GM18498 (cell line): ENCODE data around the gene GPR137B.

Experiments used
- ATAC-seq: cut with Tn5 transposase; IDR thresholded peaks from one replicate; pipeline ENCODE4 v1.9.1; 2021; ENCODE audit warnings: mild to moderate bottlenecking, moderate library complexity; ENCODE audit not compliant: unreplicated experiment

Gene GPR137B

DNA sequence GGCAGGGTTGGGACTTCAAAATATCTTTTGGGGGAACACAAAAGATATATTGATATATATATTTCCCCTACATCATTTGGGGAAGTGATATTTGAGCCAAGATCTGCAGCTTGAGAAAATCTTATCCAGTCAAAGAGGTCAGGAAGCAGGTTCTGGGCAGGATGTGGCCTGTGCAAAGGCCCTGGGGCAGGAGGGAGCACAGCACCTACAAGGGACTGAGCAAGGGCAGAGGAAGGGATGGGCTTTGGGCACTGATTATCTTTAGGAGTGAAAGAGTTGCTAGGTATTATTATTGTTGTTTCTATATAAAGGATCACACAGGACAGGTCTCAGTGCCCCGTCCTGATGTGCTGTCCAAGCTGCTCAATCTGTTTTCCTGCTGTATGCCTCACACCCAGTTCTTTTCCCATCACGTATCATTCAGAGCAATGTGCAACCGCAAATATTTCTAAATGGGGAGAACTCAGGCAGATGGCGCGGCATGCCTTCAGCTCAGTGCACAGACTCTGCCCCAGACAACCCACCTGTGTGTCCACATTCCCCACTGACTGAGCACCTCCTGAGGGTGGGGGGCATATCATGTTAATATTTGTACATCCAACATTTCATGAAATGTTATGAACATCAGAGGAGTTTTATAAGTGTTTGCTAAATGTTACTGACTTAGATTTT lies 28.1 kb upstream of the GPR137B start:
- no peak for ATAC-seq

GRCh38 chr1:236117710-236118109 lies 24.6 kb upstream of the GPR137B start:
- no peak for ATAC-seq

GRCh38 chr1:236119943-236120484 lies 22.3 kb upstream of the GPR137B start:
- ATAC-seq, result no peak

- ATAC-seq, result peak; percentile 61
These were observed 21.6 kb upstream of the GPR137B start for GRCh38 chr1:236120721-236121153.

DNA sequence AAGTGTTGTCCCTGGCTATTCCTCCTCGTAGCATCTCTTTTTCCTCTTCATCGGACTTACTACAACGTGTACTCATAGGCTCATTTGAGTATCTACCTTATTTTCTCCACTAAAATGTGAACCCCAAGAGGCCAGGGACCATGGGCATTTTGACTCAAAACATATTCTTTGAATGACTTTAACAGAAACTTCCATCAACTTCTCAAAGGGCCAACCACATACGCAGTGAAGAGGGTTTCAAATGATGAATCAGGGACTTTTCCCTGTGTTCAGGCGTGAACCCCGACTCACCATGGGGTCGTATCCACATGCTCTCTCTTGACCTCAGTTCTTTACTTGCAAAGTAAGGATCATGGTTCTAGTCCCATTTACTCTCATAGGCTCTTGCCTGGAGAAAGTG lies 20.2 kb upstream of the GPR137B start:
- no peak for ATAC-seq

- ATAC-seq, result no peak
These were observed 18.8 kb upstream of the GPR137B start for GRCh38 chr1:236123563-236123962.

DNA sequence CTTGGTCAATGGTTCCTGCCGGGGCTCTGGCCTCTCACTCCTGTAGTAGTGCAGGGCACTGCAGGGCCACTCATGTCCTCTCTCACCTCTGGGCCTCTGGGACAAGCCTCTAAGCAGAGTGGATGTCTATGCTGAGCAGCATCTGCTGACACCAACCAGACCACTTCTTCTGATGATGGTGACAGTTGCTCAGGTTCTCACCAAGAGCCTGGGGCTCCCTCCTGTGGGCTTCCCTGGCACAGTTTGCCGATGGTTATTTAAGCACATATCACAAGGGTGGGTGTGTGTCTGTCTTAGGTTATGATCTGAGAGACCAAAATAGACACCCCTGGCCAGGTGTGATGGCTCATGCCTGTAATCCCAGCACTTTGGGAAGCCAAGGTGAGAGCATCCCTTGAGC lies 17.4 kb upstream of the GPR137B start:
- ATAC-seq, result no peak

DNA sequence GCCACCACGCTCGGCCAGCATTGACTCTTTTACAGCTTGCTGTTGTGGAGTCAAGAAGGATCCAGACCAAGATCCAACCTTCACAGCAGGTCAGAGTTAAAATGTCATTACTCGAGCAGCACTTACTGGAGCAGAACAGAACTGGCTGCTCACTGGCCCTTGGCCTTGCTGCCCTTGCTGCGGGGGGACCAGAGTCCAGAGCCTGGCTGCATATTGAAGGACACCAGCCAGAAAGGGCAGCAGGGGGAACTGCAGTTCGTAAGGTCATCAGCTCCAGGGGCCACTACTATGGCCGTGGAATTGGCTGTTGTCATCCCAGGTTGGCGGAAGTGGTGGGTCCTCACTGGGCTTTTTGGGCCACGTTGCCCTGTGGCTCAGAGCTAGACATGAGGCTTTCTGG lies 15.3 kb upstream of the GPR137B start:
- no peak for ATAC-seq

DNA sequence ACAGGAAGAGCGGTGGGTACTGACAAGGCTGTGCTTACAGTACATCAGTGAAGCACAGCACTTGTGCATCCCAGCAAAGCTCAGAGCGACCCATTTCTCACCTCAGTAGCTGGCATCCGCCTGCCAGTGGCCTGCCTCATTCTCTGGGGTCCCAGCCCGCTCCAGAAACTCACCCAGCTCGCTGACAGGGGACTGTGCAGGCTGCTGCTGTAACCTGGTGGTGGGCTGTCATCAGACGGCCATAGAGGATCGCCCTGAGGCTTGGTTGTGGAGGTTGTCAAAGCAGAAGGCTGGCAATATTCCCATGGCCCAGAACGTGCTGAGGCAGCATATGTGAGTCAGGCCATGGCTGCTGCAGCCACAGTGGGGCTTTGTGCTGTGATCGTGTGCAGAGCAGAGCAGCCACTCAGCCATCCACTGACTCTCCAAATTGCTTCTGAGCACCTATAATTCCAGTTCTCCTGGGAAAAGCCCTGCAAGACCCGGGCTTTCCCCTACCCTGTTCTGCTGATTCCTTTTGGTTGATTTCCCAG lies 13.6 kb upstream of the GPR137B start:
- no peak for ATAC-seq

GRCh38 chr1:236129306-236129705 lies 13.0 kb upstream of the GPR137B start:
- ATAC-seq, result no peak

DNA sequence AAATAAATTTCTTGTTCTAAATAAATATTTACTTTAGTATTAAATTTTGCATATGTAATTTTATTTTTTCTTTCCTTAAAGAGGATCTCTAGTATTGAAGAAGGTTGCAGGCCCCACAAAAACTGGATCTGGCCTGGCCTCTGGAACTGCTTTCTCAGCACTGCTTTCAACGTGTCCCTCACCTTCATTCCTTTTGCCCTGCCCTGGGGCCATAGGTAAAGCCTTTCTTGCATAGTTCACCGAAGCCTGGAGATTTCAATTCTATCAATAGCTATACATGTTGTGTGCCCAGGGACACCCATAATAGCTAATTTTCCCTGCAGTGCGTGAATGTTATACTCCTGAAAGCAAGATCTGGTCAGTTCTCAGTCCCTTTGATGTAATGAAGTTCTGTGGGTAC lies 12.0 kb upstream of the GPR137B start:
- ATAC-seq, result no peak

GRCh38 chr1:236131916-236132315 lies 10.4 kb upstream of the GPR137B start:
- no peak for ATAC-seq

- ATAC-seq, result no peak
These were observed 9.8 kb upstream of the GPR137B start for GRCh38 chr1:236132420-236133046.

- no peak for ATAC-seq
These were observed 9.0 kb upstream of the GPR137B start for GRCh38 chr1:236133339-236133738.

DNA sequence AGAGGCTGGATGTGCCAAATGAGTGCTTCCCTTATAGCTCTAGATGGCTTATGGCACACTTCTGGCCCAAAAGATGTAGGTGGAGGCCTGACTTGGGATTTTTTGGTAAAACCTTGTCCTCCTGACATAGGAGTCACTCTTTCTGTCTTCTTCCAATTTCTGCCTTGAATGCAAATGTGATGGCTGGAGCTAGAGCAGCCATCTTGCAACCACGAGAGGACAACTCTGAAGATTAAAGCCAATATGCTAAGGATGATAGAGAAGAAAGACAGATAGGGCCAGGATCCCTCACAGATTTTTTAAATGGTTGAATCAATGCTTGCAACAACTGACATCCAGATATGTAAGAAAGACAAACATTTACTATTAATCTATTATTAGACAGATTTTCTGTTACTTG lies 8.5 kb upstream of the GPR137B start:
- ATAC-seq, result no peak

DNA sequence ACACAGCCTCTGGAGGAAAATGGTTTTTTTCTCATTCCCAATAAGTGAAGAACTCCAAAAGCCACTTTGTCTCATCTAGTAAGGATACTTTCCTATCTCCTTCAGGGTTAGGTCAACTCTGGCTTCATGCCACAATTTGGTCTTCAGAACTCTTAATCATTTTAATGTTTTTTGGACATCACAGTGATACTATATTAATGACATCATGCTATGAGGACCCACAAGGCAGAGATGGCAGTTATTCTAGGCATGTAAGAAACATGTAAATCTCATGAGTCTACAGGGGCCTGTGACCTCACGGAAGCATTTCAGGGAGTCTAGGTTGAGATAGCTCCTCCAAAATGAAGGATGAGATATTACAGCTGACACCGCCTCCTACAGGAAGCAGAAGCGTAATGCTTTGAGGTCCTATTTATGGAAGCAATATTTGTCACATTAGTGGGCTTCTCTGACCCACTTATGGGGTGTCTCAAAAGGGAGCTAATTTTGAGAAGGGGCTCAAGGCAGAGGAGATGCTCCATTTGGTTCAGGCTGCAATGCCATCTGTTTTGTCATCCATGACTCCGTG lies 5.0 kb upstream of the GPR137B start:
- no peak for ATAC-seq

DNA sequence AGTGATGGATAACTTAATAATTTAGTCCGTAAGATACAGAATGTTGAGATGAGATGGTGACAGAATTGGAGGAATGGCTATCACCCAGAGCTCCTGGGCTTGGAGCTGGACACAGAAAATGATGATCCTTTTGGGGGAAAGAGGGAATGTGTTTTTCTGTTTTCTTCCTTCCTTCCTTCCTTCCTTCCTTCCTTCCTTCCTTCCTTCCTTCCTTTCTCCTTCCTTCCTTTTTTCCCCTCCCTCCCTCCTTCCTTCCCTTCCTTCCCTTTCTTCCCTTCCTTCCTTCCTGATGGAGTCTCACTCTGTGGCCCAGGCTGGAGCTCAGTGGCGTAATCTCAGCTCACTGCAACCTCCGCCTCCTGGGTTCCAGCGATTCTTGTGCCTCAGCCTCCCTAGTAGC lies 2.8 kb upstream of the GPR137B start:
- no peak for ATAC-seq

DNA sequence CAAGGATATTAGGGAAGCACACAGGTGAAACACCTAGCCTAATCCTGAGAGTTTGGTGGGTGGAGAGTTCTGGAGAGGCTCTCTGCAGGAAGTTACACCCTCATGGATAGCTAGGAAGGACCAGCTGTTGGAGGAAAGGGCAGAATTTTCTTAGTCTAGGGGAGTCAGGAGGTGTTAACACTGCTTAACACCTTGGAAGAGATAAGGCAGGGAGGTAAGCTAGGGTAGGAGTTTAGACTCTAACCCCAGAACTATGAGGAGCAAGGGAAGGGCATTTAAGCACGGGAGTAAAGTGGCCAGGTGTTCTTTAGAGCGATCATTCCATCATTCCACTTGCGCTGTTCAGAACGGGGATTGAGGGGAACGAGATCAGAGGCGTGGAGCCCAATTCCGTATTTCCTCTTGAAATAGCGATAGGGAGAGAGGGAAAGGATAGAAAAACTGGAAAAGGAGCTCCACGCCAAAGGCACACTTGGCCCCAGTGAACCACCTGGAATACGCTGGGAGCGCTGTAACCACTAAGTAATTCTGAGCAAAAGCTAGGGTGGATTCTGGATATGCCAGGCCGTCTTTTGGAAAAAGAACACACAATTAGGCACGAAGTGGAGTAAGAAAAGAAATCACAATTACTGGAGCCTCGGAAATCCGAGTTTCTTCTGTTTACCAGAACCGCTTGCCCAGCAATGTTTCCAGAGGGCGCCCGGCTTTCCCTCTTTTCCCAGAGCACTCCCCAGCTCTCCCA lies 1.5 kb upstream of the GPR137B start:
- no peak for ATAC-seq

GRCh38 chr1:236141447-236142252 lies 689 bp upstream of the GPR137B start:
- peak; percentile 27 for ATAC-seq
